ENCODE measurements around the gene NKAP.

GRCh38 chrX:119945481-119945880 lies 1.9 kb upstream of the NKAP start:
- TF ChIP-seq REST (IDR thresholded peaks at IDR 0.05; ENCODE audit: insufficient read depth in 1 of 2, low read depth in 2 of 2, low read length in 1 of 2), result no peak
- TF ChIP-seq, protein P1, sequence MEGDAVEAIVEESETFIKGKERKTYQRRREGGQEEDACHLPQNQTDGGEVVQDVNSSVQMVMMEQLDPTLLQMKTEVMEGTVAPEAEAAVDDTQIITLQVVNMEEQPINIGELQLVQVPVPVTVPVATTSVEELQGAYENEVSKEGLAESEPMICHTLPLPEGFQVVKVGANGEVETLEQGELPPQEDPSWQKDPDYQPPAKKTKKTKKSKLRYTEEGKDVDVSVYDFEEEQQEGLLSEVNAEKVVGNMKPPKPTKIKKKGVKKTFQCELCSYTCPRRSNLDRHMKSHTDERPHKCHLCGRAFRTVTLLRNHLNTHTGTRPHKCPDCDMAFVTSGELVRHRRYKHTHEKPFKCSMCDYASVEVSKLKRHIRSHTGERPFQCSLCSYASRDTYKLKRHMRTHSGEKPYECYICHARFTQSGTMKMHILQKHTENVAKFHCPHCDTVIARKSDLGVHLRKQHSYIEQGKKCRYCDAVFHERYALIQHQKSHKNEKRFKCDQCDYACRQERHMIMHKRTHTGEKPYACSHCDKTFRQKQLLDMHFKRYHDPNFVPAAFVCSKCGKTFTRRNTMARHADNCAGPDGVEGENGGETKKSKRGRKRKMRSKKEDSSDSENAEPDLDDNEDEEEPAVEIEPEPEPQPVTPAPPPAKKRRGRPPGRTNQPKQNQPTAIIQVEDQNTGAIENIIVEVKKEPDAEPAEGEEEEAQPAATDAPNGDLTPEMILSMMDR (IDR thresholded peaks at IDR 0.05), result no peak
- no peak for TF ChIP-seq POLR2AphosphoS5 (IDR thresholded peaks at IDR 0.05; ENCODE audit: low read depth, low read length)
